HFFc6 (cell line): ENCODE results near the gene UVRAG. TPM values are rescaled to one million over a fixed set of nuclear protein-coding genes. Genes with fewer than 3 reads are reported as not detected.

ENCODE experiments used
- DNase-seq: peaks from one replicate; pipeline ENCODE4 v3.0.0-alpha.2; 2018
- H3K27ac Mint-ChIP-seq: 2 replicates; pipeline ENCODE4 v1.8.0; 2020; ENCODE audit warnings: mild to moderate bottlenecking, mixed read lengths
- H3K27me3 Mint-ChIP-seq: 2 replicates; pipeline ENCODE4 v1.8.0; 2021; ENCODE audit warnings: mild to moderate bottlenecking, moderate library complexity, mixed read lengths; ENCODE audit not compliant: insufficient read depth
- H3K36me3 Mint-ChIP-seq: 2 replicates; pipeline ENCODE4 v1.8.0; 2021; ENCODE audit warnings: low read depth, mixed read lengths
- H3K4me1 Mint-ChIP-seq: 2 replicates; pipeline ENCODE4 v1.8.0; 2020; ENCODE audit warnings: low read depth, mixed read lengths
- H3K4me3 Mint-ChIP-seq: 2 replicates; pipeline ENCODE4 v1.8.0; 2020; ENCODE audit warnings: mild to moderate bottlenecking, moderate library complexity, mixed read lengths
- H3K9me3 Mint-ChIP-seq: 2 replicates; pipeline ENCODE4 v1.8.0; 2020; ENCODE audit warnings: mild to moderate bottlenecking, mixed read lengths
- CTCF ChIP-seq: fragments of 200-600 bp; sonication (generic); IDR thresholded peaks from 2 replicates; pipeline ENCODE4 v1.5.0; 2021; ENCODE audit warnings: antibody characterized with exemption, mild to moderate bottlenecking
- total RNA-seq, 6 experiments: library from RNA; stranded (reverse); fragmentation: NEBNext Ultra II Directional; extraction: Animal tissue kit (Norgen Biotek cat#: 25700); gene quantifications; 2 replicates in 1 of 6; 3 replicates in 5 of 6; pipeline ENCODE4 v1.2.3, GENCODE V29; 2021

UVRAG gene
- total RNA-seq, 6 experiments from 2014 or later, result 9.4 to 12.9 (median 10.7) TPM

DNA sequence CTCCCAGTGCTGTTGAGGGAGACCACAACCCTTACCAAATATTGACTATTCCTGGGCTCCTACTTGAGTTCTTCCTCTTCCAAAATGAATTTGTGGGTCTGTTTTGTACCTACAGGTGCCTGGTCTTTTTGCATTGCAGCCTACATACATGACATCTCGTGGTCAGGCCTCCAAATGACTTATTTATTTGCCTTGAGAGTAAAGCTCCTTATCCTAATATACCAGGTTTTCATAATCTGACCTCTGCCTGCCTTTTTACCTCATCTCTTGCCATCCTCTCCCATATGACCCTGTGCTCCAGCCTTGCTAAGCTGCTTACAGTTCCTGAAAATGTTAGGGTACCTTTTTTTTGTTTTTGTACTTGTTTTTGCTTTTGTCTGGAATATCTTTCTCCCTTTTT is 130.4 kb downstream of the UVRAG start:
- peaks cover 16% of the 10 kb centered on the region for H3K4me1 Mint-ChIP-seq
- no peaks in the 10 kb centered on the region for H3K27me3 Mint-ChIP-seq
- no peaks in the 10 kb centered on the region for H3K36me3 Mint-ChIP-seq
- no peak overlapping the region for H3K4me3 Mint-ChIP-seq
- H3K27ac Mint-ChIP-seq, result no peak overlapping the region
- no peak for DNase-seq
- no peaks in the 10 kb centered on the region for H3K9me3 Mint-ChIP-seq
- no peak for TF ChIP-seq CTCF

- H3K9me3 Mint-ChIP-seq, result no peaks in the 10 kb centered on the region
- peaks cover 16% of the 10 kb centered on the region for H3K4me1 Mint-ChIP-seq
- no peaks in the 10 kb centered on the region for H3K27me3 Mint-ChIP-seq
- no peaks in the 10 kb centered on the region for H3K36me3 Mint-ChIP-seq
- TF ChIP-seq CTCF, result no peak
- no peak for DNase-seq
- no peak overlapping the region for H3K27ac Mint-ChIP-seq
- no peak overlapping the region for H3K4me3 Mint-ChIP-seq
Observed at GRCh38 chr11:75945947-75946346, 130.9 kb downstream of the UVRAG start.

- TF ChIP-seq CTCF, result no peak
- H3K27ac Mint-ChIP-seq, result no peak overlapping the region; the same call in 1 of the 2 replicates
- H3K4me3 Mint-ChIP-seq, result no peak overlapping the region
- H3K36me3 Mint-ChIP-seq, result no peaks in the 10 kb centered on the region
- DNase-seq, result peak; percentile 6
- H3K9me3 Mint-ChIP-seq, result no peaks in the 10 kb centered on the region
- no peaks in the 10 kb centered on the region for H3K27me3 Mint-ChIP-seq
- peaks cover 16% of the 10 kb centered on the region for H3K4me1 Mint-ChIP-seq
Observed at GRCh38 chr11:75946531-75947530, 131.8 kb downstream of the UVRAG start.

DNA sequence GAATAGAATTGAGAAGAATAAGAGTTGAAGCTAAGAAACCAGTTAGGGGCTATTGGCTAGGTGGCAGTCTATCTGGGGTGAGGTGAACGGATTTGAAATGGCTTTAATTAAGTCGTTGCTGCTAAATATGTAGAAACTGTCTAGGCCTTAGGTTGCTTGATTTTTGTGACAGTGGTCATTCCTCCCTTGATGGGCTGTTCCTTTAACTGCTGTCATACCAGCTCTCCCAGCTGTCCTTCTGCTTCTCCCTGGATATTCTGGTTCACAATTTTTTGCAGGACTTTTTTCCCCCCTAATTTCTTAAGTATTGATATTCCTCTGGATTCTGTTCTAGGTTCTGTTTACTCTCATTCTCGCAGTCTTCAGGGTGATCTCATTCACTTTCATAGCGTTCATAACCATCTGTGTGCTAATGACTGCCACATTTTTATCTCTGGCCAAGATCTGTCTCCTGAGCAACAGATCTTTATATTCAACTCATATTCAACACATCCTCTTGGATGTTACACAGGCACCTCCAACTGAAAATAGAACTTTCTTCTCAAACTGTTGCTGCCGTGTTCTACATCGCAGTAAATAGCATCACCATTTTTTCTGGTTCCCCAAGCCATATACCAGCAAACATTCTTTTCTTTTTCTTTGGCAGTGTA is 134.1 kb downstream of the UVRAG start:
- peak; percentile 33 for DNase-seq
- Mint-ChIP-seq H3K27me3 (no peaks in the 10 kb centered on the region), H3K36me3 (no peaks in the 10 kb centered on the region), H3K9me3 (no peaks in the 10 kb centered on the region), H3K27ac (no peak overlapping the region), H3K4me3 (no peak overlapping the region), H3K4me1 (peaks cover 28% of the 10 kb centered on the region)
- no peak for TF ChIP-seq CTCF

GRCh38 chr11:75950141-75950540 is 135.1 kb downstream of the UVRAG start:
- no peaks in the 10 kb centered on the region for H3K9me3 Mint-ChIP-seq
- no peaks in the 10 kb centered on the region for H3K27me3 Mint-ChIP-seq
- H3K4me1 Mint-ChIP-seq, result peaks cover 38% of the 10 kb centered on the region
- no peak overlapping the region for H3K27ac Mint-ChIP-seq
- TF ChIP-seq CTCF, result no peak
- DNase-seq, result no peak
- no peaks in the 10 kb centered on the region for H3K36me3 Mint-ChIP-seq
- no peak overlapping the region for H3K4me3 Mint-ChIP-seq
